Measurements from ENCODE around the gene CLIP2.
"Not testable (repeated sequence)": the region's sequence is repeated elsewhere in the genome, so short reads cannot be mapped to it uniquely, and the experiment has no call there.

CLIP2 gene

DNA sequence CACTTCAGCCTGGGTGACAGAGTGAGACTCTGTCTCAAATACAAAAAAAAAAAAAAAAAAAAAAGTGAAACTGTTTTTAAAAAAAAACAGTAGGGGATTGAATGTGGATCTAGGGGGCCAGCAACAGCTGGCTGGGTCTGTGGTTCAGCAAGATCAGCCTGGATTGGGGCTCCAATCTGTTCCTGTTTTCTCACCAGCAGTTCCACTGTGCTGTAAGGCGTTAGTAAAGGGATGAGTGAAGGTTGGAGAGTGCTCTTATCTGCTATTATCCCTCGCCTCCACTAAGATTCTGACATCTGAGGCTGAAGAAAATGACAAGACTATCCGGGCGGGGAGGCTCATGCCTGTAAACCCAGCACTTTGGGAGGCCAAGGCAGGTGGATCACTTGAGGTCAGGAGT, 122.8 kb downstream of the CLIP2 start:
- Histone ChIP-seq H3K27me3 (ENCODE audit: control insufficient read depth, insufficient read depth, low read length) (no peaks in the 10 kb centered on the region), H3K4me3 (ENCODE audit: low read length) (no peak overlapping the region), H3K36me3 (ENCODE audit: control insufficient read depth, insufficient read depth, low read length) (no peaks in the 10 kb centered on the region), H3K4me1 (ENCODE audit: control insufficient read depth, insufficient read depth, low read length) (no peaks in the 10 kb centered on the region), H3K27ac (ENCODE audit: low read depth, low read length) (no peak overlapping the region), H3K9ac (ENCODE audit: low read length) (no peak overlapping the region)

DNA sequence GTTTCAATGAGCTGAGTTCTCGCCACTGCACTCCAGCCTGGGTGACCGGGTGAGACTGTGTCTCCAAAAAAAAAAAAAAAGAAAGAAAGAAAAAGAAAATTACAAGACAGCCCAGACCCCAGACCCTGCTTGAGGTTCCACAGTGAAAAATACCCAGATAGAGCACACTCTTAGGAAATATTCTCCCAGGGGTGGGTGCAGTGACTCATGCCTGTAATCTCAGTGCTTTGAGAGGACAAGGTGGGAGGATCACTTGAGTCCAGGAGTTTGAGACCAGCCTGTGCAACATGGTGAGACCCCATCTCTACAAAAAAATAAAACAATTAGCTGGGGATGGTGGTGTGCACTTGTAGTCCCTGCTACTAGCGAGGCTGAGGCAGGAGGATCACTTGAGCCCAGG, 123.4 kb downstream of the CLIP2 start:
- H3K4me1 ChIP-seq (ENCODE audit: control insufficient read depth, insufficient read depth, low read length): no peaks in the 10 kb centered on the region
- H3K36me3 ChIP-seq (ENCODE audit: control insufficient read depth, insufficient read depth, low read length): no peaks in the 10 kb centered on the region
- no peak overlapping the region for H3K27ac ChIP-seq (ENCODE audit: low read depth, low read length)
- H3K9ac ChIP-seq (ENCODE audit: low read length): no peak overlapping the region
- no peaks in the 10 kb centered on the region for H3K27me3 ChIP-seq (ENCODE audit: control insufficient read depth, insufficient read depth, low read length)
- H3K4me3 ChIP-seq (ENCODE audit: low read length): no peak overlapping the region

DNA sequence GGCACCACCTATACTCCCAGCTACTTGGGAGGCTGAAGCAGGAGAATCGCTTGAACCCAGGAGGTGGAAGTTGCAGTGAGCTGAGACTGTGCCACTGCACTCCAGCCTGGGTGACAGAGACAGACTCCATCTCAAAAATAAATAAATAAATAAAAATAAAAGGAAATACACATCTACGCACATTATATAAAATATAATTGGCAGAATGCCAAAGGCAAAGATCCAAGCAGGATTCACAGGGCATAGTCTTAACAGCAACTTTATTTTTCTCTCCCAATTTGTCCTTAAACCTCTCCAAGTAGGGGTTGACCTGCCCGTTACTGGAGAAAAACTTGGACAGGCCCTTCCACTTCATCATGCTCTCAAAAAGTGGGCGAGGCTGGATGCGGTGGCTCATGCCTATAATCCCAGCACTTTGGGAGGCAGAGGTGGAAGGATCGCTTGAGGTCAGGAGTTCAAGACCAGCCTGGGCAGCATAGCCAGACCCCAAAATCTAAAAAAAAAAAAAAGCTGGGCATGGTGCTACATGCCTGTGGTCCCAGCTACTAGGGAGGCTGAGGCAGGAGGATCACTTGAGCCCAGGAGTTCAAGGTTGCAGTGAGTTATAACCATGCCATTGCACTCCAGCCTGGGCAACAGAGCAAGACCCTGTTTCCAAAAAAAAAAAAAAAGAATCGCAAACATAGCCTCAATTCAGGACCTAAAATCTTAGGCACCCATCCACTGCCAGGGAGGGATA, 125.6 kb downstream of the CLIP2 start:
- H3K4me3 ChIP-seq (ENCODE audit: low read length); H3K4me1 ChIP-seq (ENCODE audit: control insufficient read depth, insufficient read depth, low read length); H3K36me3 ChIP-seq (ENCODE audit: control insufficient read depth, insufficient read depth, low read length); H3K9ac ChIP-seq (ENCODE audit: low read length); H3K27ac ChIP-seq (ENCODE audit: low read depth, low read length); H3K27me3 ChIP-seq (ENCODE audit: control insufficient read depth, insufficient read depth, low read length): not testable (repeated sequence)

DNA sequence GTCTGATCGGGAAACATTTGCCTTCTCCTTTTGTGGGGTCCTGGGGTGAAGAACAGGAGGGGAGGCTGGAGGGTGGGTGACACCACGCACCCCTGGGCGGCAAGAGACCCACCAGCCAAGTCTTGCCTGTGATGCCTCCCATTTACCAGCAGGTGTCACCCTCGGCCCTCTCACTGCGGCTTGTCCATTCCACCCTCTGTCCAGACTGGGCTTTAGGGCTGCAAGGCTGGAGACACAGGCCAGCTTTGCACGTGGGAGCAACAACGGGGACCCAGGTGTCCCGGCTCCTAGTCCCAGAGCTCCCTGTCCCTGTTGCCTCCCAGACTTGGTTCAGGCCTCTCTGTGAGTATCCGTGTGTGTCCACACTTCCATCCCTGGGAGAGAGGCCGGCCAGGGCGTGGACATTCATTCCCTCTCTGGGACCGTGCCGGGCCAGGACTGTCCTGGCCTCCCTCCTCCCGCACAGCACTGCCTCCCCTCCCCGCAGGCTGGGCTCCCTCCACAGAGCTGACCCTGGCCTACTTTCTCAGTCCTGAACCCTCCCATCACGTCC, 128.3 kb downstream of the CLIP2 start:
- Histone ChIP-seq H3K9ac (ENCODE audit: low read length) (no peak overlapping the region), H3K4me1 (ENCODE audit: control insufficient read depth, insufficient read depth, low read length) (no peaks in the 10 kb centered on the region), H3K36me3 (ENCODE audit: control insufficient read depth, insufficient read depth, low read length) (no peaks in the 10 kb centered on the region), H3K27ac (ENCODE audit: low read depth, low read length) (no peak overlapping the region), H3K27me3 (ENCODE audit: control insufficient read depth, insufficient read depth, low read length) (no peaks in the 10 kb centered on the region), H3K4me3 (ENCODE audit: low read length) (no peak overlapping the region)

DNA sequence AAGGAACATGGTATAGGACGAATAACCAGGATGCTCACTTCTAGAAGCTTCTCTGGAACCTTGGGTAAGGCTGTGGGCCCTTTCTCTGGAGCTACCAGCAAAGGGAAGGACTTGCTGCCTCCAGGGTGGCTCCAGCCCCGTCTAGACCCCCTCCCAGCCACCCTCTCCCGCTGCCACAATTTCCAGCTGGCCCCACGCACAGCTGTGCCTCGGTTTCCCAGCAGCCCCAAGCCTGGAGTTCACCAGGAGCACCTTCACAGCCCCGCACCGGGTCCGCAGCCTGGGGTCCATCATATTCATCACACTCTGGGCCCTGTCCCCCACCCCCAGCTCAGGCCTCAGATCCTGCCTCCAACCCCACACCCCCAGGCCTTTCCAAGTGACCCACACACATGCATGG, 128.9 kb downstream of the CLIP2 start:
- Histone ChIP-seq H3K4me1 (ENCODE audit: control insufficient read depth, insufficient read depth, low read length) (no peaks in the 10 kb centered on the region), H3K4me3 (ENCODE audit: low read length) (no peak overlapping the region), H3K27me3 (ENCODE audit: control insufficient read depth, insufficient read depth, low read length) (no peaks in the 10 kb centered on the region), H3K36me3 (ENCODE audit: control insufficient read depth, insufficient read depth, low read length) (no peaks in the 10 kb centered on the region), H3K9ac (ENCODE audit: low read length) (no peak overlapping the region), H3K27ac (ENCODE audit: low read depth, low read length) (no peak overlapping the region)

DNA sequence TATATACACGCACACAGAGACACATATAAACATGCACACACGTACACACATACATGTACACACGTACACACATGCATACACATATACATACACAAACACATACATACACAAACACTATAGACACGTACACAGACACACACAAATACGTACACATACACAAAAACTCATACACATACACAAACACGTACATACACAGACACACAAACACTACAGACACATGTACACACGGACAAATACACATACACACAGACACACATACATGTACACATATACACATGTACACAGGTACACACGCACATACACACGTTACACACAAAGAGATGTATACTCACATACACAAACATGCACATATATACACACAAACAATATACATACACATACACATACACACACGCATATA, 129.3 kb downstream of the CLIP2 start:
- no peaks in the 10 kb centered on the region for H3K36me3 ChIP-seq (ENCODE audit: control insufficient read depth, insufficient read depth, low read length)
- no peak overlapping the region for H3K9ac ChIP-seq (ENCODE audit: low read length)
- no peaks in the 10 kb centered on the region for H3K4me1 ChIP-seq (ENCODE audit: control insufficient read depth, insufficient read depth, low read length)
- no peaks in the 10 kb centered on the region for H3K27me3 ChIP-seq (ENCODE audit: control insufficient read depth, insufficient read depth, low read length)
- H3K4me3 ChIP-seq (ENCODE audit: low read length): no peak overlapping the region
- no peak overlapping the region for H3K27ac ChIP-seq (ENCODE audit: low read depth, low read length)

DNA sequence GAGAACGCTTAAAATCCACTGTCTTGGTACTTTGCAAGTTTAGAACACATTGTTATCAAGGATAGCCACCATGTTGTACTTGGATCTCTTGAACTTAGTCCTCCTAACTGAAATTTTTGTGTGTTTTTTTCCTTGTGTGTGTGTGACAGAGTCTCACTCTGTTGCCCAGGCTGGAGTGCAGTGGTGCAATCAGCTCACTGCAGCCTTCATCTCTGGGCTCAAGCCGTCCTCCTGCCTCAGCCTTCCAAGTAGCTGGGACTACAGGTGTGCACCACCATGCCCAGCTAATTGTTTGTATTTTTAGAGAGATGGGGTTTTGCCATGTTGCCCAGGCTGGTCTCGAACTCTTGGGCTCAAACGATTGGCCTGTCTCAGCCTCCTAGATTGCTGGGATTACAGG, 130.0 kb downstream of the CLIP2 start:
- H3K36me3 ChIP-seq (ENCODE audit: control insufficient read depth, insufficient read depth, low read length); H3K4me1 ChIP-seq (ENCODE audit: control insufficient read depth, insufficient read depth, low read length); H3K9ac ChIP-seq (ENCODE audit: low read length); H3K4me3 ChIP-seq (ENCODE audit: low read length); H3K27me3 ChIP-seq (ENCODE audit: control insufficient read depth, insufficient read depth, low read length); H3K27ac ChIP-seq (ENCODE audit: low read depth, low read length): not testable (repeated sequence)

DNA sequence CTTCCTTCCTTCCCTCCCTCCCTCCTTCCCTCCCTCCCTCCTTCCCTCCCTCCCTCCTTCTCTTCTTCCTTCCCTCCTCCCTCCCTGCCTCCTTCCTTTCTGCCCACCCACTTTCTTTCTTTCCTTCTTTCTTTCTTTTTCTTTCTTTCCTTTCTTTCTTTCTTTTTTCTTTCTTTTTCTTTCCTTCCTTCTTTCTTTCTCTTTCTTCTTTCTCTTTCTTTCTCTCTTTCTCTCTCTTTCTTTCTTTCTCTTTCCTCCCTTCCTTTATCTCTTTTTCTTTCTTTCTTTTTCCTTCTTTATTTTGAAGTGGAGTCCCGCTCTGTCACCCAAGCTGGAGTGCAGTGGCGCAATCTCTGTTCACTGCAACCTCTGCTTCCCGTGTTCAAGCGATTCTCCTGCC, 130.8 kb downstream of the CLIP2 start:
- Histone ChIP-seq H3K4me1 (ENCODE audit: control insufficient read depth, insufficient read depth, low read length) (no peaks in the 10 kb centered on the region), H3K27ac (ENCODE audit: low read depth, low read length) (no peak overlapping the region), H3K27me3 (ENCODE audit: control insufficient read depth, insufficient read depth, low read length) (no peaks in the 10 kb centered on the region), H3K4me3 (ENCODE audit: low read length) (no peak overlapping the region), H3K36me3 (ENCODE audit: control insufficient read depth, insufficient read depth, low read length) (no peaks in the 10 kb centered on the region), H3K9ac (ENCODE audit: low read length) (no peak overlapping the region)

DNA sequence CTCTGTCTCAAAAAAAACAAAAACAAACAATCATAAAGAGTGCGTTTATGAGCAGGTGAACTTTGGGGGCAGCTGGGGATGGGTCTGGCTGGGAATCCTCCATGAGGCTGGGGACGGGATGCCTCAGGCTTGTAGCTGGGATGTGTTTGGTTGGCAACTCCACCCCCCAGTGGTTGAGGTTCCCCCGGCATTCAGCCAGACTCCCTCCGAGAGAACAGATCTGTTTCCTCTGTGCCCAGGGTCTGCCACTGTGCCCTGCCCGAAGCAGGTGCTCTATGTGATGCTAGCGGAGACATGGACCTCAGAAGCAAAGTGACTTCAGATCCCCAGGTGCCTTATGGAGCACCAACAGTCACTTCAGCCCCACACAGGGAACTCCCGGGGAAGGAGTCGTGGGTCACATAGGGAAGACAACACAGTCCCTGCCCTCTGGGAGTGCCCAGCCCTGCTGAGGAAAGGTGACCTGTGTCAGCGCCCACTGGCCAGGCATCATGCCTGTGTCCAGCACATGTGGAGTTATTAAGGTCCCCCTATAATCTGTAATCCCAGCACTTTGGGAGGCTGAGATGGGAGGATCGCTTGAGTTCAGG, 135.2 kb downstream of the CLIP2 start:
- Histone ChIP-seq H3K4me3 (ENCODE audit: low read length) (no peak overlapping the region), H3K36me3 (ENCODE audit: control insufficient read depth, insufficient read depth, low read length) (no peaks in the 10 kb centered on the region), H3K9ac (ENCODE audit: low read length) (no peak overlapping the region), H3K4me1 (ENCODE audit: control insufficient read depth, insufficient read depth, low read length) (no peaks in the 10 kb centered on the region), H3K27ac (ENCODE audit: low read depth, low read length) (no peak overlapping the region), H3K27me3 (ENCODE audit: control insufficient read depth, insufficient read depth, low read length) (no peaks in the 10 kb centered on the region)

DNA sequence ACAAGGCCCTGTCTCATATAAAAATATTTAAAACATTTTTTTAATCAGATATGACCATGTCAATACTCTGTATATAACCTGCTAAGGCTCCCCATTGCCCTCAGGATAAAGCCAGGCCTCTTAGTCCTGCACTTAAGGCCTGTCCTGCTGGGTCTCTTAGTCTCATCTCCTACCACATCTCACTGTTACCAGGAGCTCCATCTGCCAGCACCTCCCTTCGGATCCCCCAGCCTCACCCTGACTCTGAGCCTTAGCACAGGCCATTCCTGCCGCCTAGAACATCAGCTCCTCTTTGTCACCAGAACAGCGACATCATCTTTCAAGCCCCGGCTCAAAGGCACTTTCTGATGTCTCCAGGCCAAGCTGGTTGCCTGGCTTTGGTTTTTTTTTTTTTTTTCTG, 138.8 kb downstream of the CLIP2 start:
- H3K9ac ChIP-seq (ENCODE audit: low read length): no peak overlapping the region
- no peaks in the 10 kb centered on the region for H3K36me3 ChIP-seq (ENCODE audit: control insufficient read depth, insufficient read depth, low read length)
- no peaks in the 10 kb centered on the region for H3K27me3 ChIP-seq (ENCODE audit: control insufficient read depth, insufficient read depth, low read length)
- no peak overlapping the region for H3K4me3 ChIP-seq (ENCODE audit: low read length)
- no peaks in the 10 kb centered on the region for H3K4me1 ChIP-seq (ENCODE audit: control insufficient read depth, insufficient read depth, low read length)
- H3K27ac ChIP-seq (ENCODE audit: low read depth, low read length): no peak overlapping the region

DNA sequence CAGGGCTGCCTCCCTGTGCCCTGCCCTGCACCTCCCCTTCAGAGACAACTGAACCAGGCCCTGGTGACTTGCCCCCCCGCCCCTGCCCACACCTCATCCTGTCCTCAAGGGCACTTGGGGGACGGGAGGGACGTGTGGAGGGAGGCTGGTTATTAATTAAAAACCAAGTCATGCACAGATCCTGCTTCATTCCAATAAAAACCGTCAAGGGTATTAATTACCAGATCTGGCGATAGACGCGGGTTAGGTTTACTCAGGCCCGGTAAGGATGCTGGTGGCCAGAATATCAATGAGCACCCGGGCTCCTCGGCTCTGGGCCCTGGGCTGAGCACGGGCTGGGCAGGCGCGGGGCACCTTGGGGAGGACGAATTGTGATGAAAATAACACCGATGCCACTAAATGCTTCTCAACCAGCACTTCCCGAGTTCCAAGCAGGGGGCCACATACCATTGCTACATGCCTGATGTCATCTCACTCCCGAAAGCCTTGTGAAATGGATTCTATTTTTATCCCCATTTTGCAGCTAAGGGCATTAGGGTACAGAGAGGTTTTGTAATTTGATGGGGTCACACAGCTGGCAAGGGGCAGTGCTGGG, 140.0 kb downstream of the CLIP2 start:
- Histone ChIP-seq H3K27ac (ENCODE audit: low read depth, low read length) (no peak overlapping the region), H3K36me3 (ENCODE audit: control insufficient read depth, insufficient read depth, low read length) (no peaks in the 10 kb centered on the region), H3K4me3 (ENCODE audit: low read length) (no peak overlapping the region), H3K27me3 (ENCODE audit: control insufficient read depth, insufficient read depth, low read length) (no peaks in the 10 kb centered on the region), H3K9ac (ENCODE audit: low read length) (no peak overlapping the region), H3K4me1 (ENCODE audit: control insufficient read depth, insufficient read depth, low read length) (no peaks in the 10 kb centered on the region)

DNA sequence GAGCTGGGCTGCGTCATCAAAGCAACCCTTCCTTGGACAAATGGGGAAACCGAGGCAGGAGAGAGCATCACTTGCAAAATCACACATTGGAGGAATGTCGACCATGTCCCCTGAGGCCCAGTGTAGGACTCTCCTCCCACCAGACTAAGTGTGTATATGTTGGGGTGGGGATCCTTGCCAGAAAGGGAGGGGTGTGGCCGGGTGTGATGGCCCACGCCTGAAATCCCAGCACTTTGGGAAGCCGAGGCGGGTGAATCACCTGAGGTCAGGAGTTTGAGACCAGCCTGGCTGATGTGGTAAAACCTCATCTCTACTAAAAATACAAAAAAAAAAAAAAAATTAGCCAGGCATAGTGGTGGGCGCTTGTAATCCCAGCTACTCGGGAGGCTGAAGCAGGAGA, 141.2 kb downstream of the CLIP2 start:
- not testable (repeated sequence) for H3K27ac ChIP-seq (ENCODE audit: low read depth, low read length); H3K27me3 ChIP-seq (ENCODE audit: control insufficient read depth, insufficient read depth, low read length); H3K9ac ChIP-seq (ENCODE audit: low read length); H3K4me1 ChIP-seq (ENCODE audit: control insufficient read depth, insufficient read depth, low read length); H3K36me3 ChIP-seq (ENCODE audit: control insufficient read depth, insufficient read depth, low read length); H3K4me3 ChIP-seq (ENCODE audit: low read length)

All from rectal smooth muscle tissue (tissue), 1 donor.